ENCODE measurements around the gene NANOS2. TPM values are rescaled to one million over a fixed set of nuclear protein-coding genes. Genes with fewer than 3 reads are reported as not detected.

NANOS2 gene
- total and polyA plus RNA-seq, 2 of the 4 experiments (the other 2 are of a cell fraction): not detected

Other genes starting within 250 kb of the NANOS2 start
- 0.18 and 0.28 TPM in 2 replicates for gene GIPR, start 246.6 kb downstream of the NANOS2 start, total RNA-seq (2012; rRNA removed)
- 0.63 and 1.2 TPM in 2 replicates for gene GIPR, start 246.6 kb downstream of the NANOS2 start, polyA plus RNA-seq (2012; rRNA removed)
- gene SNRPD2, start 222.8 kb downstream of the NANOS2 start, total RNA-seq (2012; rRNA removed): 877 and 974 TPM in 2 replicates
- gene SNRPD2, start 222.8 kb downstream of the NANOS2 start, polyA plus RNA-seq (2012; rRNA removed): 587 and 623 TPM in 2 replicates
- gene QPCTL, start 222.1 kb downstream of the NANOS2 start, total RNA-seq (2012; rRNA removed): 6.6 and 7.8 TPM in 2 replicates
- gene QPCTL, start 222.1 kb downstream of the NANOS2 start, polyA plus RNA-seq (2012; rRNA removed): 11.5 and 12.1 TPM in 2 replicates
- gene FBXO46, start 183.9 kb downstream of the NANOS2 start, total RNA-seq (2012; rRNA removed): 2.2 and 3.0 TPM in 2 replicates
- gene FBXO46, start 183.9 kb downstream of the NANOS2 start, polyA plus RNA-seq (2012; rRNA removed): 6.8 and 7.0 TPM in 2 replicates
- gene MEIOSIN, start 181.3 kb downstream of the NANOS2 start, total RNA-seq (2012; rRNA removed): not detected in 2 replicates
- gene MEIOSIN, start 181.3 kb downstream of the NANOS2 start, polyA plus RNA-seq (2012; rRNA removed): not detected in 2 replicates
- gene SIX5, start 145.5 kb downstream of the NANOS2 start, total RNA-seq (2012; rRNA removed): 0.90 and 1.4 TPM in 2 replicates
- 15.5 TPM in 2 replicates for gene SIX5, start 145.5 kb downstream of the NANOS2 start, polyA plus RNA-seq (2012; rRNA removed)
- gene DMPK, start 132.3 kb downstream of the NANOS2 start, total RNA-seq (2012; rRNA removed): 7.9 and 10.0 TPM in 2 replicates
- 48.5 and 50.7 TPM in 2 replicates for gene DMPK, start 132.3 kb downstream of the NANOS2 start, polyA plus RNA-seq (2012; rRNA removed)
- 9.7 and 10.0 TPM in 2 replicates for gene DMWD, start 121.9 kb downstream of the NANOS2 start, total RNA-seq (2012; rRNA removed)
- gene DMWD, start 121.9 kb downstream of the NANOS2 start, polyA plus RNA-seq (2012; rRNA removed): 28.5 and 33.1 TPM in 2 replicates
- gene RSPH6A, start 99.5 kb downstream of the NANOS2 start, total RNA-seq (2012; rRNA removed): under 0.01 TPM in 2 replicates
- gene RSPH6A, start 99.5 kb downstream of the NANOS2 start, polyA plus RNA-seq (2012; rRNA removed): 0.09 TPM in 1 of 2 replicates, not detected in the other
- 33.6 and 35.3 TPM in 2 replicates for gene SYMPK, start 51.6 kb downstream of the NANOS2 start, total RNA-seq (2012; rRNA removed)
- gene SYMPK, start 51.6 kb downstream of the NANOS2 start, polyA plus RNA-seq (2012; rRNA removed): 70.0 and 71.5 TPM in 2 replicates
- gene FOXA3, start 50.5 kb downstream of the NANOS2 start, total RNA-seq (2012; rRNA removed): not detected in 2 replicates
- gene FOXA3, start 50.5 kb downstream of the NANOS2 start, polyA plus RNA-seq (2012; rRNA removed): not detected in 2 replicates
- gene IRF2BP1, start 28.6 kb downstream of the NANOS2 start, total RNA-seq (2012; rRNA removed): 4.5 and 5.0 TPM in 2 replicates
- gene IRF2BP1, start 28.6 kb downstream of the NANOS2 start, polyA plus RNA-seq (2012; rRNA removed): 8.5 and 11.6 TPM in 2 replicates
- gene MYPOP, start 12.2 kb downstream of the NANOS2 start, total RNA-seq (2012; rRNA removed): 0.28 and 0.36 TPM in 2 replicates
- gene MYPOP, start 12.2 kb downstream of the NANOS2 start, polyA plus RNA-seq (2012; rRNA removed): 2.8 and 3.1 TPM in 2 replicates
- not detected in 2 replicates for gene NOVA2, start 59.1 kb upstream of the NANOS2 start, total RNA-seq (2012; rRNA removed)
- gene NOVA2, start 59.1 kb upstream of the NANOS2 start, polyA plus RNA-seq (2012; rRNA removed): 0.03 TPM in 1 of 2 replicates, not detected in the other
- 3.2 and 3.6 TPM in 2 replicates for gene CCDC61, start 80.7 kb upstream of the NANOS2 start, total RNA-seq (2012; rRNA removed)
- gene CCDC61, start 80.7 kb upstream of the NANOS2 start, polyA plus RNA-seq (2012; rRNA removed): 9.1 and 10.0 TPM in 2 replicates
- gene PGLYRP1, start 108.3 kb upstream of the NANOS2 start, total RNA-seq (2012; rRNA removed): not detected in 2 replicates
- gene PGLYRP1, start 108.3 kb upstream of the NANOS2 start, polyA plus RNA-seq (2012; rRNA removed): not detected in 2 replicates
- gene IGFL4, start 126.2 kb upstream of the NANOS2 start, total RNA-seq (2012; rRNA removed): not detected in 2 replicates
- not detected in 2 replicates for gene IGFL4, start 126.2 kb upstream of the NANOS2 start, polyA plus RNA-seq (2012; rRNA removed)
- gene IGFL3, start 209.9 kb upstream of the NANOS2 start, total RNA-seq (2012; rRNA removed): not detected in 2 replicates
- gene IGFL3, start 209.9 kb upstream of the NANOS2 start, polyA plus RNA-seq (2012; rRNA removed): not detected in 2 replicates
- gene IGFL2, start 233.5 kb upstream of the NANOS2 start, total RNA-seq (2012; rRNA removed): not detected in 2 replicates
- gene IGFL2, start 233.5 kb upstream of the NANOS2 start, polyA plus RNA-seq (2012; rRNA removed): not detected in 2 replicates